Mesothelial cell of epicardium (in vitro differentiated cells): Measurements from ENCODE around the gene GFER. TPM values are rescaled to one million over a fixed set of nuclear protein-coding genes. Genes with fewer than 3 reads are reported as not detected.

Source experiments
- DNase-seq, 2 experiments: peaks; one replicate each; pipeline ENCODE4 v3.0.0; 2021; ENCODE audit warnings: low spot score in 2 of 2; ENCODE audit not compliant: unreplicated experiment in 2 of 2
- H3K27ac Mint-ChIP-seq: 2 replicates; pipeline ENCODE4 v1.8.0; 2021; ENCODE audit warnings: mixed read lengths
- H3K27me3 Mint-ChIP-seq: 2 replicates; pipeline ENCODE4 v1.8.0; 2021; ENCODE audit warnings: low read depth, mixed read lengths
- H3K36me3 Mint-ChIP-seq: 2 replicates; pipeline ENCODE4 v1.8.0; 2021; ENCODE audit warnings: mixed read lengths
- H3K4me1 Mint-ChIP-seq: 2 replicates; pipeline ENCODE4 v1.8.0; 2021; ENCODE audit warnings: mixed read lengths
- H3K4me3 Mint-ChIP-seq: 2 replicates; pipeline ENCODE4 v1.8.0; 2021; ENCODE audit warnings: mild to moderate bottlenecking, moderate library complexity, mixed read lengths
- H3K9me3 Mint-ChIP-seq: 2 replicates; pipeline ENCODE4 v1.8.0; 2021; ENCODE audit warnings: mixed read lengths
- CTCF ChIP-seq: fragments of 200-600 bp; sonication (generic); IDR thresholded peaks from one replicate; pipeline ENCODE4 v1.5.0; 2021; ENCODE audit warnings: antibody characterized with exemption; ENCODE audit not compliant: unreplicated experiment
- total RNA-seq: library from RNA; stranded (reverse); gene quantifications from 3 replicates; pipeline ENCODE4 v1.2.1, GENCODE V29; 2021

GFER gene
- total RNA-seq, 1 donor from 2014 or later: 23.7 TPM

GRCh38 chr16:2022723-2023091 is 38.7 kb downstream of the GFER start:
- no peak for TF ChIP-seq CTCF

GRCh38 chr16:2023092-2024031 is 39.4 kb downstream of the GFER start:
- TF ChIP-seq CTCF: peak; percentile 99
- Mint-ChIP-seq H3K27ac (peak overlapping the region; percentile 74), H3K4me1 (peaks cover 27% of the 10 kb centered on the region), H3K27me3 (peaks cover 39% of the 10 kb centered on the region), H3K4me3 (peak overlapping the region; percentile 69), H3K36me3 (no peaks in the 10 kb centered on the region), H3K9me3 (no peaks in the 10 kb centered on the region)
- peak; percentile 95 to 98 for DNase-seq

More at GRCh38 chr16:2022723-2023091, 38.7 kb downstream of the GFER start:
- H3K9me3 Mint-ChIP-seq: no peaks in the 10 kb centered on the region
- DNase-seq: peak in 1 of 2 experiments; percentile 63
- H3K27me3 Mint-ChIP-seq: peaks cover 45% of the 10 kb centered on the region
- peaks cover 23% of the 10 kb centered on the region for H3K4me1 Mint-ChIP-seq
- peak overlapping the region; percentile 67 for H3K4me3 Mint-ChIP-seq
- no peaks in the 10 kb centered on the region for H3K36me3 Mint-ChIP-seq
- H3K27ac Mint-ChIP-seq: peak overlapping the region; percentile 74

- no peaks in the 10 kb centered on the region for H3K9me3 Mint-ChIP-seq
- peaks cover 33% of the 10 kb centered on the region for H3K27me3 Mint-ChIP-seq
- no peak for DNase-seq
- TF ChIP-seq CTCF: no peak
- H3K4me3 Mint-ChIP-seq: no peak overlapping the region
- H3K4me1 Mint-ChIP-seq: peaks cover 31% of the 10 kb centered on the region
- H3K36me3 Mint-ChIP-seq: peaks cover 2% of the 10 kb centered on the region
- H3K27ac Mint-ChIP-seq: no peak overlapping the region
Measured at GRCh38 chr16:2024032-2024420, 40.0 kb downstream of the GFER start.

- Mint-ChIP-seq H3K27me3 (peaks cover 25% of the 10 kb centered on the region), H3K9me3 (no peaks in the 10 kb centered on the region), H3K36me3 (peaks cover 2% of the 10 kb centered on the region), H3K27ac (no peak overlapping the region), H3K4me1 (peaks cover 31% of the 10 kb centered on the region), H3K4me3 (peak overlapping the region; percentile 58)
- no peak for DNase-seq
- TF ChIP-seq CTCF: no peak
Measured at GRCh38 chr16:2025251-2025650, 41.3 kb downstream of the GFER start.

GRCh38 chr16:2025878-2026460 is 42.0 kb downstream of the GFER start:
- no peak for DNase-seq
- Mint-ChIP-seq H3K4me3 (peak overlapping the region; percentile 58), H3K27ac (no peak overlapping the region), H3K4me1 (peaks cover 27% of the 10 kb centered on the region), H3K36me3 (peaks cover 2% of the 10 kb centered on the region), H3K9me3 (no peaks in the 10 kb centered on the region), H3K27me3 (peaks cover 18% of the 10 kb centered on the region)
- no peak for TF ChIP-seq CTCF
